Mesodermal cell (in vitro differentiated cells): ENCODE measurements around the gene ASRGL1.

Source experiments
- H3K27ac ChIP-seq: 2 replicates; pipeline ENCODE4 v1.7.0; 2013; ENCODE audit warnings: mild to moderate bottlenecking, low read depth, low read length, moderate library complexity; ENCODE audit not compliant: severe bottlenecking
- H3K36me3 ChIP-seq: 2 replicates; pipeline ENCODE4 v1.7.1; 2013; ENCODE audit warnings: mild to moderate bottlenecking, low read length, moderate library complexity; ENCODE audit not compliant: control insufficient read depth, insufficient read depth
- H3K4me1 ChIP-seq: one replicate; pipeline ENCODE4 v1.7.1; 2013; ENCODE audit warnings: mild to moderate bottlenecking, low read length; ENCODE audit not compliant: insufficient read depth, control insufficient read depth, poor library complexity, severe bottlenecking
- H3K4me3 ChIP-seq: 2 replicates; pipeline ENCODE4 v1.7.0; 2013; ENCODE audit warnings: low read length, control low read depth, mild to moderate bottlenecking; ENCODE audit not compliant: insufficient read depth, poor library complexity, severe bottlenecking; ENCODE audit errors: extremely low read depth
- H3K9me3 ChIP-seq: 2 replicates; pipeline ENCODE4 v1.7.1; 2013; ENCODE audit warnings: mild to moderate bottlenecking, low read length, moderate library complexity; ENCODE audit not compliant: control insufficient read depth
- WGBS, 2 experiments: methylation state at CpG; one replicate each; pipeline ENCODE4 v1.1.5; 2013; ENCODE audit warnings: missing lambda C conversion rate in 2 of 2; ENCODE audit not compliant: insufficient coverage in 2 of 2; 5-methylcytosine and 5-hydroxymethylcytosine counted together

Gene ASRGL1

DNA sequence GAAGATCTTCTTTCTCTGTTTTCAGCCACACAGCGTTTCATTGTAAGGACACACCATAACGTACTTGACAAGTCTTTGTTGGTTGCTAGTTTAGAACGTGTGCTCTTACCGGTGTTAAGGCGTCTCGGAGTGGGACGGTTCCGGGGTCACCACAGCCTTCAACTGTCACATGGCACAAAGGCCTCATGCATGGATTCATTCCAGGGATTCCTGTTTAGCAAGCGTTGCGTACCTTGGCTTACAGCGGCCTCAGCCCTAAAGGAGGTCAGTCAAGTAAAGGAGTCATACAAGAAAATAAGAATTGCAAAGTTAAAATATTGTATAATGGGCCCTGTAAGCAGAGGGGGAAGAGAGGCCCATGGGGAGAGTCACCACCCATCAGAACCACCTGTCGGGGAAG is 79.3 kb downstream of the ASRGL1 start:
- Histone ChIP-seq H3K27ac (no peak overlapping the region), H3K9me3 (no peaks in the 10 kb centered on the region), H3K36me3 (no peaks in the 10 kb centered on the region), H3K4me3 (no peak overlapping the region), H3K4me1 (peaks cover 3% of the 10 kb centered on the region)
- 89% methylated on average over 11 to 12 of the region's 12 CpGs for WGBS, 2 experiments

DNA sequence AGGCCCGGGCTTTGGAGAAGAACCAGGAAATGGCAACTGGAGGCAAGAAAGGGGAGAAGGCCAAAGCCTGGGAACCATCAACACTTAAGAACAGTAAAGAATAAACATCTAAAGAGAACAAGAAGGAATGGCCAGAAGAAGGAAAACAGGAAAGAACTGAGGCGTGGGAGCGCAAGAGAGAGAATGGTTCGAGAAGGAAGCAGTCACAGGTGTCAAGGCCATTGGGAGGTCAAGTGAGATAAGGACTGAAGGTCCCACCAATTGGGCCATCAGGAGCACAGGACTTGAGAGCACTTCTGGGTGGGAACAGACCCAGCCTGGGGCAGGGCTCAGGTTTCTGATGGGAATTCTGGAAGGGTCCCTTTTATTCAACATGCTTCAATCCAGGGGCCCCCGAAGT is 80.9 kb downstream of the ASRGL1 start:
- Histone ChIP-seq H3K9me3 (no peaks in the 10 kb centered on the region), H3K4me3 (no peak overlapping the region), H3K4me1 (peaks cover 3% of the 10 kb centered on the region), H3K27ac (no peak overlapping the region), H3K36me3 (no peaks in the 10 kb centered on the region)
- WGBS, 2 experiments, result 85 to 96% methylated on average over 4 of the region's 5 CpGs

DNA sequence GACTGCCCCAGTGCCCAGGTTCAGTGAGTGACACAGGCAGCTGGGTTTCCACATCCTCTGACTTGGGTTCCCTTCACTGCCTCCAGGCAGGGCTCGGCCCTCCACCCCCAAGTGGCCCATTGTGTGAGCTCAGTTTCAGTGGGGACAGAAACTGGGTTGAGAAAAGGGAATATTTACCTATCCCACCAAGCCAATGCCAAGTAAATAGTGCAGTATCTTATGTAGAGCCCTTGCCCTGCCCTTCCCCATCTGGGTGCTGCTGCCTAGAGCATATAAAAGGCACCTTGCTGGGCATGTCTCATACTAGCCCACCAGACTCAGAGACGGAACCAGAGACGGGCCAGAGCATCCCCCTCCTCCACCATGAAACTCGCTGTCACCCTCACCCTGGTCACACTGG is 81.5 kb downstream of the ASRGL1 start, which contains the start of gene SCGB1A1:
TSS of gene SCGB1A1 (plus strand) at position 301 of the 400 bp plus-strand sequence. CDS start at position 364, 63 bp downstream.
- Histone ChIP-seq H3K9me3 (no peaks in the 10 kb centered on the region), H3K4me1 (peaks cover 3% of the 10 kb centered on the region), H3K4me3 (no peak within 1 kb of the TSS), H3K36me3 (no peaks in the 10 kb centered on the region), H3K27ac (no peak within 1 kb of the TSS)
- 90 to 95% methylated on average over 3 to 4 of the region's 4 CpGs for WGBS, 2 experiments

DNA sequence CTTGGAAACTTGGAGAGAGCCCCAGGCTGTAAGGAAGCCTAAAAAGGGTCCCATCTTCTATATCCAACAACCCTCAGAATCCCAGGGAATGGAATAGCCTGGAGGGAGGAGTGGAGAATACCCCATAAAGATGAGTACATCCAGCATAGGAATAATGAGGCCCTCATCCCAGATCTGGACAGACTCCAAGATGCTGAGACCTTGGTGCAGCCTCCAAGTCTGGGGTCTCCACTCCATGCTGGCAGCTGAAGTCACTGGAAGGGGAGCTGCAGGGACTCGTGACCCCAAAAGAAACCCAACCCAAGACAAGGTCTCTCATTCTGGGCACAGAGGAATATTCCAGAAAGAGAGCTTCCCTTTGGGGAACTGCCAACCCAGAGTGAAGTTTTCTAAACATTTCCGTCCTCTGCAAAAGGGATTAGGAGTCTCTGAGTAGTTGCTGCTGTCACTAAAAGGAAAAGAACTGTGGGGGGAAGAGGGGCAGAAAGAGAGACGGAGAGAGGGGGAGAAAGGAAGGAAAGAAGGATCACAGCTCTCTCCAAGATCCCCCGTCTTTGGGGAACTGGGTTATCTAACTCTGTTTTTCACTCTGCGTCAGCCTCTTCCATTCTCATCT is 82.2 kb downstream of the ASRGL1 start:
- H3K27ac ChIP-seq, result no peak overlapping the region
- WGBS, 2 experiments, result 93 to 95% methylated on average over 3 of the region's 5 CpGs
- H3K9me3 ChIP-seq, result no peaks in the 10 kb centered on the region
- peaks cover 3% of the 10 kb centered on the region for H3K4me1 ChIP-seq
- H3K36me3 ChIP-seq, result no peaks in the 10 kb centered on the region
- H3K4me3 ChIP-seq, result no peak overlapping the region

DNA sequence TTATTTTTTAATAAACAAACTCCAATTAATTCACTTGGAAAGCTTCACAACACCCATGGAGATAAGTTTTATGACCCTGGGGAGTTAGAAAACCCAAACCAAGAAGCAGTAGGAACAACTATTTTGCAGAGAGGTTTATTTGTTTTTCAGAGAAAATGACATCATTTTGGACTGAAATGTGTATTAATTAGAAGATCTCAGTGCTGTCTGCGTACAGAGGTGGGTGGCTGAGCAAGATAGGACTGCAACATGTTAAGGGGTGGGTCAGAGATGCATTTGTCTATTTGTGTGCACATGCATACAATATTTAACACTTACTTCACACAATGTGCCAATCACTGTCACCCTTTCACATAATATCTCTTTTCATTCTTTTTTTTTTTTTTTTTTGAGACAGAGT is 82.7 kb downstream of the ASRGL1 start:
- no peak overlapping the region for H3K4me3 ChIP-seq
- WGBS, 2 experiments, result no CpG with 5 or more reads among the region's 1 CpG
- no peak overlapping the region for H3K27ac ChIP-seq

GRCh38 chr11:62420882-62421281 is 83.6 kb downstream of the ASRGL1 start:
- 100% methylated on average over 1 of the region's 3 CpGs; no CpG with 5 or more reads in 1 of the 2 experiments for WGBS, 2 experiments
- Histone ChIP-seq H3K36me3 (no peaks in the 10 kb centered on the region), H3K4me3 (no peak overlapping the region), H3K9me3 (no peaks in the 10 kb centered on the region), H3K27ac (no peak overlapping the region), H3K4me1 (peaks cover 3% of the 10 kb centered on the region)

More for the DNA sequence above, 82.7 kb downstream of the ASRGL1 start:
- no peaks in the 10 kb centered on the region for H3K36me3 ChIP-seq
- H3K4me1 ChIP-seq, result peaks cover 3% of the 10 kb centered on the region
- no peaks in the 10 kb centered on the region for H3K9me3 ChIP-seq

DNA sequence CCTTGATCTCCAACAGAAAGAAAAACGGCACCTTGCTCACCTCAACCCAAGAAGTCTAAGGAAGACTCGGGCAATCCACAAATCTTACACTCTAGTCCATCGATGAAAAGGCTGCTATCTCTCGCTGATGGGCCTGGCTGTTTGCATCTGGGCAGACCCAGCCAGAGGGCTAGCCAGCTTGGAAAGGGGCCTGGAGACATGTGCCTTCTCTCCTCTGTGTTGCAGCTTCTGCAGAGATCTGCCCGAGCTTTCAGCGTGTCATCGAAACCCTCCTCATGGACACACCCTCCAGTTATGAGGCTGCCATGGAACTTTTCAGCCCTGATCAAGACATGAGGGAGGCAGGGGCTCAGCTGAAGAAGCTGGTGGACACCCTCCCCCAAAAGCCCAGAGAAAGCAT is 84.7 kb downstream of the ASRGL1 start:
- Histone ChIP-seq H3K4me3 (no peak overlapping the region), H3K27ac (no peak overlapping the region), H3K36me3 (no peaks in the 10 kb centered on the region), H3K4me1 (peaks cover 12% of the 10 kb centered on the region), H3K9me3 (no peaks in the 10 kb centered on the region)
- WGBS, 2 experiments, result 80 to 95% methylated on average over 4 to 7 of the region's 7 CpGs

DNA sequence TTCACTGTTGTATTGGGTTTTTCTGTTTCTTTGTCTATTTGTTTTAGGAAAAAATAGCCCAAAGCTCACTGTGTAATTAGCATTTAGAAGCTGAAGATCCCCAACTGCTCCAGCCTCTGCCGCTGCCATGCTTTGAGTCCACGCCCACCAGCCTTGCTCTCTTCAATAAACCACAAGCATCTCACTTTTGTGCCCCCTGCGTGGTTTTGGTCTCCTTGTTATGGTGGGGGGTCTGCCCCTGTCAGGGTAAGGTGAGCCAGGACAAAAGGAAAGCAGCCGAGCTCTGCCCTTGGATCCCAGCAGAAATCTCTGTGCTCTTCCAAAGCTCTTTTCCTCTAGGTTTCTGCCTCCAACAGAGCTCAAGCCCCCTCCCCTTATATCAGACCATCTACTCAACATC is 85.8 kb downstream of the ASRGL1 start:
- H3K36me3 ChIP-seq, result no peaks in the 10 kb centered on the region
- H3K9me3 ChIP-seq, result no peaks in the 10 kb centered on the region
- H3K4me3 ChIP-seq, result no peak overlapping the region
- WGBS, 2 experiments, result 71 to 80% methylated on average over 1 of the region's 4 CpGs
- peaks cover 21% of the 10 kb centered on the region for H3K4me1 ChIP-seq
- H3K27ac ChIP-seq, result no peak overlapping the region

GRCh38 chr11:62427630-62428233 is 90.5 kb downstream of the ASRGL1 start:
- H3K4me3 ChIP-seq, result no peak overlapping the region
- peaks cover 41% of the 10 kb centered on the region for H3K4me1 ChIP-seq
- WGBS, 2 experiments, result 80 to 87% methylated on average over 5 of the region's 6 CpGs
- H3K27ac ChIP-seq, result peak overlapping the region; percentile 84
- no peaks in the 10 kb centered on the region for H3K36me3 ChIP-seq
- peaks cover 6% of the 10 kb centered on the region for H3K9me3 ChIP-seq

- WGBS, 2 experiments, result 92 to 97% methylated on average over 4 to 5 of the region's 8 CpGs
- Histone ChIP-seq H3K4me3 (no peak overlapping the region), H3K4me1 (peaks cover 46% of the 10 kb centered on the region)
Measured at GRCh38 chr11:62428871-62429560, 91.8 kb downstream of the ASRGL1 start.

DNA sequence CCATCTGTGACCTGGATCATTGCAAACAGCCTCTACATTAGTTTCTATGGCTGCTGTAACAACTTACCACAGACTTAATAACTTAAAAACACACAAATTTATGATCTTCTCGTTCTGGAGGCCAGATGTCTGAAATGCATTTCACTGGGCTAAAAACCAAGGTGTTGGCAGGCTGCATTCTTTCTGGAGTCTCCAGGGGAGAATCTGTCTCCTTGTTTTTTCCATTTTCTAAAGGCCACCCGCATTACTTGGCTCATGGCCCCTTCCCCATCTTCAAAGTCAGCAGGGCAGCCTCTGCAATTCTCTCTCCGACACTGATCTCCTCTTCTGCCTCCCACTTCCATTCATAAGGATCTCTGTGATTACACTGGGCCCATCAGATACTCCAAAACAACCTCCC is 93.2 kb downstream of the ASRGL1 start:
- no peaks in the 10 kb centered on the region for H3K36me3 ChIP-seq
- no peak overlapping the region for H3K27ac ChIP-seq
- peaks cover 6% of the 10 kb centered on the region for H3K9me3 ChIP-seq
- 94 to 100% methylated on average over 3 of the region's 3 CpGs for WGBS, 2 experiments
- peaks cover 46% of the 10 kb centered on the region for H3K4me1 ChIP-seq
- H3K4me3 ChIP-seq, result no peak overlapping the region

More at GRCh38 chr11:62428871-62429560, 91.8 kb downstream of the ASRGL1 start:
- Histone ChIP-seq H3K36me3 (no peaks in the 10 kb centered on the region), H3K9me3 (peaks cover 6% of the 10 kb centered on the region), H3K27ac (peak overlapping the region; percentile 84)
